CD14-positive monocyte (primary cell): ENCODE data around the gene ADAMTS18. TPM values are rescaled to one million over a fixed set of nuclear protein-coding genes. Genes with fewer than 3 reads are reported as not detected.

ENCODE experiments used
- DNase-seq, 3 donors: peaks; one replicate each; pipeline ENCODE4 v3.0.0-alpha.2; 2011 to 2022
- H2AFZ ChIP-seq: 2 replicates; pipeline ENCODE4 v1.6.0; 2012; ENCODE audit warnings: mild to moderate bottlenecking, low read depth, low read length, inconsistent platforms; ENCODE audit not compliant: insufficient read depth, poor library complexity, severe bottlenecking
- H3K27ac ChIP-seq, 2 donors: 1 replicate in 1 of 2; 2 replicates in 1 of 2; pipeline ENCODE4 v1.5.1; 2012 to 2013; ENCODE audit warnings: low read length in 2 of 2, control low read depth in 1 of 2, inconsistent platforms in 1 of 2, low read depth in 1 of 2, mild to moderate bottlenecking in 1 of 2
- H3K27me3 ChIP-seq, 2 donors: one replicate each; pipeline versions ENCODE4 v1.6.0 to v1.6.1; 2011 to 2013; ENCODE audit warnings: low read length in 2 of 2; ENCODE audit not compliant: control insufficient read depth in 2 of 2, insufficient read depth in 2 of 2
- H3K36me3 ChIP-seq, 2 donors: replicated peaks in 1 of 2; 1 replicate in 1 of 2; 2 replicates in 1 of 2; pipeline versions ENCODE4 v1.5.1 to v1.6.1; 2012 to 2013; ENCODE audit warnings: low read length in 2 of 2, control low read depth in 1 of 2, inconsistent platforms in 1 of 2, mild to moderate bottlenecking in 1 of 2; ENCODE audit not compliant: insufficient read depth in 2 of 2, control insufficient read depth in 1 of 2
- H3K4me1 ChIP-seq, 2 donors: 1 replicate in 1 of 2; 2 replicates in 1 of 2; pipeline versions ENCODE4 v1.5.1 to v1.6.1; 2012 to 2013; ENCODE audit warnings: low read length in 2 of 2, control low read depth in 1 of 2, inconsistent platforms in 1 of 2, mild to moderate bottlenecking in 1 of 2, moderate library complexity in 1 of 2; ENCODE audit not compliant: insufficient read depth in 2 of 2, control insufficient read depth in 1 of 2
- H3K4me2 ChIP-seq: replicated peaks from 2 replicates; pipeline ENCODE3; 2012; ENCODE audit warnings: low read length, moderate library complexity, mild to moderate bottlenecking; ENCODE audit not compliant: poor library complexity, severe bottlenecking; ENCODE audit errors: extremely low read depth
- H3K4me3 ChIP-seq, 3 experiments: fragments of 200-600 bp in 1 of 3; sonication (generic) in 1 of 3; replicated peaks in 1 of 3; 1 replicate in 2 of 3; 2 replicates in 1 of 3; pipeline ENCODE4 v1.5.1; 2011 to 2013; ENCODE audit warnings: low read length in 3 of 3, mild to moderate bottlenecking in 3 of 3, control low read depth in 2 of 3, low read depth in 2 of 3, inconsistent platforms in 1 of 3, moderate library complexity in 1 of 3
- H3K79me2 ChIP-seq: 2 replicates; pipeline ENCODE4 v1.6.0; 2012; ENCODE audit warnings: mild to moderate bottlenecking, control low read depth, inconsistent platforms, low read length, moderate library complexity; ENCODE audit not compliant: insufficient read depth
- H3K9ac ChIP-seq: 2 replicates; pipeline ENCODE4 v1.6.0; 2017; ENCODE audit warnings: low read length, mild to moderate bottlenecking; ENCODE audit not compliant: insufficient read depth, poor library complexity, severe bottlenecking
- H3K9me3 ChIP-seq, 2 donors: replicated peaks in 1 of 2; 1 replicate in 1 of 2; 2 replicates in 1 of 2; pipeline versions ENCODE4 v1.5.1 to v1.6.1; 2012 to 2013; ENCODE audit warnings: low read length in 2 of 2, control low read depth in 1 of 2; ENCODE audit not compliant: control insufficient read depth in 1 of 2, insufficient read depth in 1 of 2
- H4K20me1 ChIP-seq: 2 replicates; pipeline ENCODE4 v1.6.0; 2012; ENCODE audit warnings: mild to moderate bottlenecking, low read length, control low read depth, moderate library complexity; ENCODE audit not compliant: insufficient read depth
- H3K27ac Mint-ChIP-seq, 7 donors: one replicate each; pipeline ENCODE4 v1.8.0; 2020; ENCODE audit warnings: mild to moderate bottlenecking in 7 of 7, mixed read lengths in 7 of 7, moderate library complexity in 6 of 7, inconsistent platforms in 2 of 7
- H3K27me3 Mint-ChIP-seq, 3 donors: one replicate each; pipeline ENCODE4 v1.8.0; 2021 to 2022; ENCODE audit warnings: low read depth in 3 of 3, mild to moderate bottlenecking in 3 of 3, mixed read lengths in 3 of 3, moderate library complexity in 3 of 3, inconsistent platforms in 1 of 3
- H3K36me3 Mint-ChIP-seq, 2 donors: one replicate each; pipeline ENCODE4 v1.8.0; 2020; ENCODE audit warnings: mixed read lengths in 2 of 2, inconsistent platforms in 1 of 2, mild to moderate bottlenecking in 1 of 2
- H3K4me1 Mint-ChIP-seq: one replicate; pipeline ENCODE4 v1.8.0; 2020; ENCODE audit warnings: mild to moderate bottlenecking, mixed read lengths
- H3K4me3 Mint-ChIP-seq, 2 donors: one replicate each; pipeline ENCODE4 v1.8.0; 2020; ENCODE audit warnings: mild to moderate bottlenecking in 2 of 2, mixed read lengths in 2 of 2, moderate library complexity in 1 of 2
- H3K9me3 Mint-ChIP-seq, 7 donors: one replicate each; pipeline ENCODE4 v1.8.0; 2020 to 2022; ENCODE audit warnings: mixed read lengths in 7 of 7, mild to moderate bottlenecking in 6 of 7, moderate library complexity in 6 of 7, inconsistent platforms in 2 of 7
- CTCF ChIP-seq: fragments of 200-600 bp; IDR thresholded peaks from one replicate; pipeline ENCODE4 v1.8.0; 2022; ENCODE audit warnings: antibody characterized with exemption, mild to moderate bottlenecking
- WGBS: methylation state at CpG from one replicate; pipeline ENCODE4 v1.1.5; 2013; ENCODE audit warnings: missing lambda C conversion rate; ENCODE audit not compliant: insufficient coverage; 5-methylcytosine and 5-hydroxymethylcytosine counted together
- intact Hi-C, 2 donors: fragments of 100-400 bp; cut with micrococcal nuclease; formaldehyde crosslinking; loops; one replicate each; pipeline versions ENCODE4 v1.15.0 to v1.15.1; 2023
- polyA plus RNA-seq, 3 donors: library from polyadenylated mRNA; depleted of rRNA in 1 of 3; unstranded in 2 of 3; stranded (reverse) in 1 of 3; fragments of 300-500 nt in 2 of 3; fragments of >200 nt in 1 of 3; fragmentation: Illumina TruSeq in 2 of 3; gene quantifications; 1 replicate in 2 of 3; 2 replicates in 1 of 3; pipeline ENCODE4 v1.2.3, GENCODE V29; 2012 to 2021

ADAMTS18 gene
- polyA plus RNA-seq, 3 donors, result not detected

DNA sequence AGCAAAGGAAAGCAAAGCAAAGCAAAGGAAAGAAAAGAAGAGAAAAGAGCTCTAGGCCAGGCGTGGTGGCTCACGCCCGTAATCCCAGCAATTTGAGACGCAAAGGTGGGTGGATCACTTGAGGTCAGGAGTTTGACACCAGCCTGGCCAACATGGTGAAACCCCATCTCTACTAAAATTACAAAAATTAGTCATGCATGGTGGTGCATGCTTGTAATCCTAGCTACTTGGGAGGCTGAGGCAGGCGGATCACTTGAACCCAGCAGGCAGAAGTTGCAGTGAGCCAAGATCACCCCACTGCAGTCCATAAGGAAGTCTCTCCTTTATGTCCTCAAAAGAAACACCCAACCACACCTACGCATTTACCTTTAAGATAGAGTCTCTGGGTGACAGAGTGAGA lies 70.1 kb downstream of the ADAMTS18 start:
- no peaks in the 10 kb centered on the region for H3K36me3 ChIP-seq
- H3K27me3 Mint-ChIP-seq, result peaks cover 0 to 2% (median 2%) of the 10 kb centered on the region in 3 donors
- no peaks in the 10 kb centered on the region for H3K4me1 ChIP-seq
- H3K79me2 ChIP-seq, result no peaks in the 10 kb centered on the region
- no peak overlapping the region for H3K27ac ChIP-seq
- no peak overlapping the region for H3K4me3 Mint-ChIP-seq
- H3K9ac ChIP-seq, result no peak overlapping the region
- H3K4me2 ChIP-seq, result no peak overlapping the region
- no peak for TF ChIP-seq CTCF
- H3K27ac Mint-ChIP-seq, result no peak overlapping the region
- no peaks in the 10 kb centered on the region for H3K27me3 ChIP-seq
- no peak overlapping the region for H2AFZ ChIP-seq
- no peaks in the 10 kb centered on the region for H3K9me3 ChIP-seq
- no peaks in the 10 kb centered on the region for H3K36me3 Mint-ChIP-seq
- DNase-seq, result no peak
- no CpG with 5 or more reads among the region's 6 CpGs for WGBS
- no peaks in the 10 kb centered on the region for H4K20me1 ChIP-seq
- intact Hi-C loops, result no loop called here
- no peaks in the 10 kb centered on the region for H3K4me1 Mint-ChIP-seq
- no peak overlapping the region for H3K4me3 ChIP-seq
- H3K9me3 Mint-ChIP-seq, result peaks cover 0 to 3% (median 2%) of the 10 kb centered on the region in 7 donors

DNA sequence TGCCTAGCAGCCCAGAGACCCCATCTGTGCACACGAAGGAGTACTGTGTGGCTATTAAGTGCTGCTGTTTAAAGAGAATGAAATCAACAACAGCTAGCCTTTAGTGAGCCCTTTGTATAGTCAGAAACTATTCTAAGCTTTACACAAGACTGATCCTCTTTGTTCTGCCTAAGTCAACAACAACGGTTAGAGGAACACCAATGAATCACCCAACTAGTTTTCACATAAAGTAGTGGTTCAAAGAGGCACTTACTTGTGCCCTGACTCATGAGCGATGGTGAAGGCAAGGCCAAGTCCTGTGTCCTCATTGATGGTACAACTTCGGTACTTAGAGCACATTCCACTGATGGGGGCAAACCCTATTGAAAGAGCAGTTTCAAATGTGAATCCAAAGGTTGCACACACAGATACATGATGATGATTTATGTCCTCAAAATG lies 75.8 kb downstream of the ADAMTS18 start:
- DNase-seq, result no peak
- intact Hi-C loops, result no loop called here
- H3K4me1 Mint-ChIP-seq, result no peaks in the 10 kb centered on the region
- Histone ChIP-seq H3K79me2 (no peaks in the 10 kb centered on the region), H3K36me3 (no peaks in the 10 kb centered on the region), H3K4me1 (no peaks in the 10 kb centered on the region), H3K4me2 (no peak overlapping the region), H3K9ac (no peak overlapping the region), H2AFZ (no peak overlapping the region), H3K4me3 (no peak overlapping the region), H3K27ac (no peak overlapping the region), H3K9me3 (no peaks in the 10 kb centered on the region), H4K20me1 (no peaks in the 10 kb centered on the region), H3K27me3 (no peaks in the 10 kb centered on the region)
- H3K4me3 Mint-ChIP-seq, result no peak overlapping the region
- no peak overlapping the region for H3K27ac Mint-ChIP-seq
- H3K27me3 Mint-ChIP-seq, result peaks cover 0 to 4% (median 2%) of the 10 kb centered on the region in 3 donors
- no peaks in the 10 kb centered on the region for H3K9me3 Mint-ChIP-seq
- no peaks in the 10 kb centered on the region for H3K36me3 Mint-ChIP-seq
- WGBS, result 80% methylated on average over 3 of the region's 4 CpGs
- no peak for TF ChIP-seq CTCF
